Pancreas (tissue), 10 donors: ENCODE measurements around the gene GOLGA6D. TPM values are rescaled to one million over a fixed set of nuclear protein-coding genes. Genes with fewer than 3 reads are reported as not detected.
"Not testable (repeated sequence)": the region's sequence is repeated elsewhere in the genome, so short reads cannot be mapped to it uniquely, and the experiment has no call there.

Experiments used
- ATAC-seq, 4 donors: fragments of 200-7000 bp; cut with Tn5 transposase; one replicate each; pipeline versions ENCODE4 v1.8.0 to v1.9.1; 2020; ENCODE audit warnings: mild to moderate bottlenecking in 4 of 4, moderate library complexity in 4 of 4
- DNase-seq, 6 donors: peaks; one replicate each; pipeline ENCODE4 v3.0.0-alpha.2; 2020
- FAIRE-seq: peaks from 2 replicates; lab custom pipeline; 2012; peaks lifted over from hg19 to GRCh38; lab: Jason Lieb, UNC
- H3K27ac ChIP-seq, 4 donors: fragments of 200-600 bp; sonication (generic); 1 replicate in 3 of 4; 2 replicates in 1 of 4; pipeline versions ENCODE4 v1.5.0 to v1.8.0; 2020
- H3K27me3 ChIP-seq, 4 donors: fragments of 200-600 bp; one replicate each; pipeline ENCODE4 v1.8.0; 2021
- H3K36me3 ChIP-seq, 3 donors: fragments of 200-600 bp; sonication (generic) in 1 of 3; one replicate each; pipeline versions ENCODE4 v1.5.0 to v1.8.0; 2020 to 2021
- H3K4me1 ChIP-seq, 3 donors: fragments of 200-600 bp; one replicate each; pipeline ENCODE4 v1.8.0; 2021
- H3K4me3 ChIP-seq, 4 donors: fragments of 200-600 bp; sonication (generic) in 2 of 4; one replicate each; pipeline versions ENCODE4 v1.5.0 to v1.8.0; 2020 to 2021
- H3K9me3 ChIP-seq, 4 donors: fragments of 200-600 bp; one replicate each; pipeline ENCODE4 v1.8.0; 2021
- CTCF ChIP-seq, 4 donors: fragments of 200-600 bp; sonication (generic) in 3 of 4; IDR thresholded peaks; one replicate each; pipeline versions ENCODE4 v1.5.0 to v1.8.0; 2021; ENCODE audit warnings: antibody characterized with exemption in 4 of 4
- WGBS, 2 donors: extraction: QIAGEN DNeasy Blood & Tissue Kit; methylation state at CpG; one replicate each; pipeline ENCODE4 v1.1.7; 2013; 5-methylcytosine and 5-hydroxymethylcytosine counted together
- intact Hi-C, 3 donors: fragments of 100-400 bp; cut with DNase I; formaldehyde crosslinking; loops; one replicate each; pipeline versions ENCODE4 v1.11.1 to v1.14.2; 2022
- polyA plus RNA-seq, 2 donors: library from polyadenylated mRNA; stranded (reverse); fragments of 200-250 nt; gene quantifications; one replicate each; pipeline ENCODE4 v1.2.3, GENCODE V29; 2013
- total RNA-seq, 6 donors: library from RNA; stranded (reverse); fragmentation: NEBNext Ultra II Directional in 4 of 6; extraction: Animal tissue kit (Norgen Biotek cat#: 25700) in 4 of 6; gene quantifications; one replicate each; pipeline versions ENCODE4 v1.2.1 to v1.2.4, GENCODE V29; 2021 to 2023
- donor health status: healthy with polysubstance abuse.
- donor health status: DM: no; HTN: no; CAD: no; lungs with moderate emphysema.
- donor health status: DM: no; HTN: no; CAD: no.
- donor health status: control.
- donor health status: control.
- donor health status: Bipolar disorder and iron deficiency.
- donor health status: DM: yes; HTN: yes; CAD: no.
- donor health status: DM: no; HTN: no; CAD: no.
- donor health status: DM: no; HTN: no; CAD: no.
- donor health status: DM: yes; HTN: yes; CAD: no.

GOLGA6D gene
- total and polyA plus RNA-seq, 8 donors: 0.08 TPM; not detected in 7

- ATAC-seq (no peak), DNase-seq (no peak), FAIRE-seq (no peak)
- intact Hi-C loops: no loop called here
- H3K4me3 ChIP-seq: no peak overlapping the region
- H3K4me1 ChIP-seq: no peaks in the 10 kb centered on the region
- no peaks in the 10 kb centered on the region for H3K9me3 ChIP-seq
- 81 to 83% methylated on average over 6 of the region's 6 CpGs for WGBS, 2 donors
- H3K36me3 ChIP-seq: no peaks in the 10 kb centered on the region
- TF ChIP-seq CTCF (IDR thresholded peaks at IDR 0.05): no peak
- no peaks in the 10 kb centered on the region for H3K27me3 ChIP-seq
- no peak overlapping the region for H3K27ac ChIP-seq
Measured at GRCh38 chr15:75342221-75342620, 59.6 kb downstream of the GOLGA6D start.

- H3K27me3 ChIP-seq, H3K27ac ChIP-seq, DNase-seq, H3K36me3 ChIP-seq, FAIRE-seq, H3K4me3 ChIP-seq, intact Hi-C loops, H3K4me1 ChIP-seq, ATAC-seq, H3K9me3 ChIP-seq: not testable (repeated sequence)
- 55 to 56% methylated on average over 8 of the region's 8 CpGs for WGBS, 2 donors
Measured at GRCh38 chr15:75343953-75344352, 61.3 kb downstream of the GOLGA6D start.

Other genes starting within 250 kb of the GOLGA6D start
- 10 to 100 TPM in 4 of 6 donors, 1 to 10 TPM in 2; 8.2 to 27.4 (median 16.3) TPM for gene C15orf39, start 81.0 kb upstream of the GOLGA6D start, total RNA-seq
- 10 to 100 TPM in 1 of 2 donors, 1 to 10 TPM in 1; 7.9 to 11.1 TPM for gene C15orf39, start 81.0 kb upstream of the GOLGA6D start, polyA plus RNA-seq
- gene GOLGA6C, start 24.5 kb upstream of the GOLGA6D start, total RNA-seq: not detected
- gene GOLGA6C, start 24.5 kb upstream of the GOLGA6D start, polyA plus RNA-seq: not detected
- gene COMMD4, start 53.2 kb downstream of the GOLGA6D start, total RNA-seq: 10 to 100 TPM; 19.6 to 30.5 (median 24.0) TPM
- 10 to 100 TPM; 81.8 to 97.7 TPM for gene COMMD4, start 53.2 kb downstream of the GOLGA6D start, polyA plus RNA-seq
- 10 to 100 TPM in 5 of 6 donors, 1 to 10 TPM in 1; 9.1 to 26.5 (median 21.1) TPM for gene NEIL1, start 64.2 kb downstream of the GOLGA6D start, total RNA-seq
- gene NEIL1, start 64.2 kb downstream of the GOLGA6D start, polyA plus RNA-seq: 10 to 100 TPM; 71.0 to 97.5 TPM
- 100 to 1,000 TPM in 3 of 6 donors, 10 to 100 TPM in 3; 63.7 to 115 (median 91.1) TPM for gene MAN2C1, start 85.8 kb downstream of the GOLGA6D start, total RNA-seq
- 100 to 1,000 TPM; 430 to 509 TPM for gene MAN2C1, start 85.8 kb downstream of the GOLGA6D start, polyA plus RNA-seq
- 10 to 100 TPM; 19.6 to 33.4 (median 23.8) TPM for gene SIN3A, start 168.9 kb downstream of the GOLGA6D start, total RNA-seq
- 10 to 100 TPM in 1 of 2 donors, 1 to 10 TPM in 1; 6.8 to 12.6 TPM for gene SIN3A, start 168.9 kb downstream of the GOLGA6D start, polyA plus RNA-seq